ENCODE measurements around the gene DOCK2. TPM values are rescaled to one million over a fixed set of nuclear protein-coding genes. Genes with fewer than 3 reads are reported as not detected.

DOCK2 gene
- total RNA-seq, 1 donor from 2014 or later: not detected

DNA sequence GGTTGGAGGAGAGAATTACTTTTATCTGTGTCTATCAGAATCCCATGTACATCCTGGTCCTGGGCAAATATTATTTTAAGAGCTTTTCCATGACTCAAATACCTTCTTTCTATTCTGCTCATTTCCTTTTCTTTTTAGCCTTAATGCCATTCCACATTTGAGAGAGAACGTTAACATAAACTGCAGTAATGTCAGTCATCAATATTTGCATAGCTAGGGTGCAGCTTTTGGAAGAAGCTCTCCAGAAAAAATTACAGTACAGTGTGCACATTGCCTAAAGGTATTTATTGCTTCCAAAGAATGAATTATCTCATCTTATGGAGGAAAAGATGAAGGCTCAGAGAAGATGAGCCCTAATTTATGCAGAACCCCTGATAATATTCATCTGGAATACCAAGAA is 284.9 kb downstream of the DOCK2 start:
- H3K27me3 ChIP-seq (ENCODE audit: control insufficient read depth, insufficient read depth, low read length): no peaks in the 10 kb centered on the region
- no peak for TF ChIP-seq CTCF (IDR thresholded peaks at IDR 0.05; ENCODE audit: insufficient read depth, low read length, severe bottlenecking)
- no peak overlapping the region for H3K4me3 ChIP-seq (ENCODE audit: low read depth, low read length)
- H3K36me3 ChIP-seq (ENCODE audit: control insufficient read depth, insufficient read depth, low read length): no peaks in the 10 kb centered on the region
- no peak for DNase-seq (ENCODE audit: low read depth)
- no peak for FAIRE-seq

GRCh38 chr5:169922474-169922873 is 285.4 kb downstream of the DOCK2 start:
- no peaks in the 10 kb centered on the region for H3K36me3 ChIP-seq (ENCODE audit: control insufficient read depth, insufficient read depth, low read length)
- H3K4me3 ChIP-seq (ENCODE audit: low read depth, low read length): no peak overlapping the region
- DNase-seq (ENCODE audit: low read depth) (no peak), FAIRE-seq (no peak)
- TF ChIP-seq CTCF (IDR thresholded peaks at IDR 0.05; ENCODE audit: insufficient read depth, low read length, severe bottlenecking): no peak
- H3K27me3 ChIP-seq (ENCODE audit: control insufficient read depth, insufficient read depth, low read length): no peaks in the 10 kb centered on the region

GRCh38 chr5:169923988-169924387 is 286.9 kb downstream of the DOCK2 start:
- DNase-seq (ENCODE audit: low read depth) (no peak), FAIRE-seq (no peak)
- Histone ChIP-seq H3K36me3 (ENCODE audit: control insufficient read depth, insufficient read depth, low read length) (no peaks in the 10 kb centered on the region), H3K27me3 (ENCODE audit: control insufficient read depth, insufficient read depth, low read length) (no peaks in the 10 kb centered on the region), H3K4me3 (ENCODE audit: low read depth, low read length) (no peak overlapping the region)
- no peak for TF ChIP-seq CTCF (IDR thresholded peaks at IDR 0.05; ENCODE audit: insufficient read depth, low read length, severe bottlenecking)

DNA sequence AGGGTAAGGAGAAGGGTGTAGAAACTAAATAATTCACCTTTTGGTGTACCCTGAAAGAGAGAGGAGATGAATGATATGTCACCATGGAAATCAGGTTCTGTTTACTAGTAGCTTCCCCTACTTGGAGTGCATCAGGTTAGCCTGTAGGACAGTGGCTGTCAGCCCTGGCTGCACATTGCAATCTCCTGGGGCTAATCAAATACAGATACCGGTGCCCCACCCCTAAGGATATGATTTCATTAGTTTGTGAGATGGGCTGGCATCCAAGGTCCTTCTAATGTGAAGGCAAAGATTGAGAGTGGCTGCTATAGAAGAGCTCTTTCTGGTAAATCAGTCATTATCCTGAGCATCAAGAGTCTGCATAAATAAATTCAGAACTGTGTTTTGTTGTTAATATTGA is 296.1 kb downstream of the DOCK2 start:
- DNase-seq (ENCODE audit: low read depth) (no peak), FAIRE-seq (no peak)
- H3K4me3 ChIP-seq (ENCODE audit: low read depth, low read length): no peak overlapping the region
- no peak for TF ChIP-seq CTCF (IDR thresholded peaks at IDR 0.05; ENCODE audit: insufficient read depth, low read length, severe bottlenecking)
- no peaks in the 10 kb centered on the region for H3K27me3 ChIP-seq (ENCODE audit: control insufficient read depth, insufficient read depth, low read length)
- H3K36me3 ChIP-seq (ENCODE audit: control insufficient read depth, insufficient read depth, low read length): no peaks in the 10 kb centered on the region

DNA sequence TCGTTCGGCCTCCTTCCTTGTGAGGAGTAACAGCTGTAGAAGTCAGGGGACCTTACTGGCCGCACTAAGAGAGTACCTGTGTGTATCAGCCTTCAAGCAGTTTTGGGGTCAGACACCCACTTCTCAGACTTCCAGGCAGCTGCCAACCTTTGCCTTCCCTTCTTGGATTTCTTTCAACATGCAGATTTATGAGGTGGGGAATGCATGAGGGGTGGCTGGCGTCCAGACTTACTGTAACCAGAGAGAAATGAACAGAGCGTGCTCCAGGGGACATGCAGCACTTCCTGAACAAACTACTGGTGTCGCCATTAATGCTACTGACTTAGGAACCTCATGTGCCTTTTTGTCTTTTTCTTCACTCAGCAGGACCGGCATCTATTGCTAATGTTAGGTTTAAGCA is 296.5 kb downstream of the DOCK2 start:
- no peaks in the 10 kb centered on the region for H3K36me3 ChIP-seq (ENCODE audit: control insufficient read depth, insufficient read depth, low read length)
- FAIRE-seq: no peak
- H3K27me3 ChIP-seq (ENCODE audit: control insufficient read depth, insufficient read depth, low read length): no peaks in the 10 kb centered on the region
- TF ChIP-seq CTCF (IDR thresholded peaks at IDR 0.05; ENCODE audit: insufficient read depth, low read length, severe bottlenecking): no peak
- no peak overlapping the region for H3K4me3 ChIP-seq (ENCODE audit: low read depth, low read length)
- DNase-seq (ENCODE audit: low read depth): no peak

DNA sequence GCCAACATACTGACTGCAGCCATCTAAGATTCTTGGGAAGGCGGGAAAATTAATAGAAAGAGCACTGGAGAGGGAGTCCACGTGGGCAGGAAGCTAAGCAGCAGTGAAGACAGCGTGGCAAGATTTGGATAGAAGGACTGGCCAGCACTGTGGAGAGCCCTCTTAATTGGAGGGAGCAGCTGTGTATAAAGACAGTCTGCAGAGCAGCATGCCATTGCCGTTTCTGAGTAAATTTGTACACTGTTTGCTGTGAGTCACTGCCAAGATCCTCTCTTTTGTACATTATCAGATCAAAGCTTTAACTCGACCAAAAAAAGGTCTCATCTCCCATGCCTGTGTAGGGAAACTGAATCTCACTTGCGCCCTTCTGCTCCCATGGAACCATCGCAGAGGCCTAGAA is 297.9 kb downstream of the DOCK2 start:
- Histone ChIP-seq H3K27me3 (ENCODE audit: control insufficient read depth, insufficient read depth, low read length) (no peaks in the 10 kb centered on the region), H3K4me3 (ENCODE audit: low read depth, low read length) (no peak overlapping the region), H3K36me3 (ENCODE audit: control insufficient read depth, insufficient read depth, low read length) (no peaks in the 10 kb centered on the region)
- no peak for FAIRE-seq
- no peak for DNase-seq (ENCODE audit: low read depth)
- TF ChIP-seq CTCF (IDR thresholded peaks at IDR 0.05; ENCODE audit: insufficient read depth, low read length, severe bottlenecking): no peak
